CD4-positive, alpha-beta T cell (primary cell): ENCODE data around the gene BCL2L2. TPM values are rescaled to one million over a fixed set of nuclear protein-coding genes. Genes with fewer than 3 reads are reported as not detected.
A peak's percentile ranks its signal among the peaks of the same experiment; 100 is the strongest.

Experiments
- ATAC-seq: fragments of 200-7000 bp; cut with Tn5 transposase; one replicate; pipeline ENCODE4 v1.10.0; 2022; ENCODE audit warnings: mild to moderate bottlenecking; ENCODE audit not compliant: poor library complexity
- CTCF ChIA-PET: fragments of 350-600 bp; sonication (Branson Sonifier 250); formaldehyde crosslinking; loops from one replicate; lab custom pipeline; 2021; ENCODE audit warnings: antibody characterized with exemption, inconsistent platforms; lab: Charles Lee
- POLR2A ChIA-PET: fragments of 350-600 bp; sonication (Branson Sonifier 250); formaldehyde crosslinking; loops from one replicate; lab custom pipeline; 2021; ENCODE audit warnings: antibody characterized with exemption, inconsistent platforms; lab: Charles Lee
- DNase-seq, 14 experiments: peaks; one replicate each; pipeline ENCODE4 v3.0.0-alpha.2; 2013 to 2020; ENCODE audit warnings: mixed read lengths in 2 of 14
- H3K27ac ChIP-seq, 2 donors: one replicate each; pipeline versions ENCODE4 v1.5.1 to v1.7.0; 2013; ENCODE audit warnings: low read length in 2 of 2, low read depth in 1 of 2, mild to moderate bottlenecking in 1 of 2
- H3K27me3 ChIP-seq, 2 experiments: 1 replicate in 1 of 2; 2 replicates in 1 of 2; pipeline versions ENCODE4 v1.6.1 to v1.7.0; 2013; ENCODE audit warnings: low read length in 2 of 2, control low read depth in 1 of 2, mild to moderate bottlenecking in 1 of 2, moderate library complexity in 1 of 2; ENCODE audit not compliant: insufficient read depth in 2 of 2, control insufficient read depth in 1 of 2
- H3K36me3 ChIP-seq: one replicate; pipeline ENCODE4 v1.6.1; 2013; ENCODE audit warnings: low read length, control low read depth; ENCODE audit not compliant: insufficient read depth
- H3K4me1 ChIP-seq: one replicate; pipeline ENCODE4 v1.6.1; 2013; ENCODE audit warnings: low read length, control low read depth; ENCODE audit not compliant: insufficient read depth
- H3K4me3 ChIP-seq: one replicate; pipeline ENCODE4 v1.5.1; 2013; ENCODE audit warnings: mild to moderate bottlenecking, low read length, moderate library complexity
- H3K9me3 ChIP-seq, 2 experiments: 1 replicate in 1 of 2; 2 replicates in 1 of 2; pipeline versions ENCODE4 v1.6.1 to v1.7.0; 2013; ENCODE audit warnings: low read length in 2 of 2, mild to moderate bottlenecking in 2 of 2, control low read depth in 1 of 2, moderate library complexity in 1 of 2; ENCODE audit not compliant: control insufficient read depth in 1 of 2, insufficient read depth in 1 of 2
- H3K27ac Mint-ChIP-seq: one replicate; pipeline ENCODE4 v1.8.0; 2020; ENCODE audit warnings: mixed read lengths
- H3K27me3 Mint-ChIP-seq: one replicate; pipeline ENCODE4 v1.8.0; 2021; ENCODE audit warnings: mixed read lengths
- H3K36me3 Mint-ChIP-seq: one replicate; pipeline ENCODE4 v1.8.0; 2021; ENCODE audit warnings: low read depth, mixed read lengths
- H3K4me1 Mint-ChIP-seq: one replicate; pipeline ENCODE4 v1.8.0; 2021; ENCODE audit warnings: low read depth, mixed read lengths
- H3K4me3 Mint-ChIP-seq: one replicate; pipeline ENCODE4 v1.8.0; 2020; ENCODE audit warnings: mild to moderate bottlenecking, mixed read lengths
- H3K9me3 Mint-ChIP-seq: one replicate; pipeline ENCODE4 v1.8.0; 2020; ENCODE audit warnings: mixed read lengths
- CTCF ChIP-seq: fragments of 200-600 bp; IDR thresholded peaks from one replicate; pipeline ENCODE4 v1.8.0; 2022; ENCODE audit warnings: antibody characterized with exemption, mild to moderate bottlenecking
- intact Hi-C, 2 experiments: fragments of 100-400 bp; cut with DNase I in 1 of 2; cut with micrococcal nuclease in 1 of 2; formaldehyde crosslinking; loops; one replicate each; pipeline versions ENCODE4 v1.15.1 to v1.9.0; 2023 to 2025; cut with DNase I, micrococcal nuclease
- total RNA-seq, 174 experiments: library from RNA in 2 of 174; stranded (reverse) in 2 of 174; gene quantifications; one replicate each; pipeline ENCODE4 v1.2.3 and lab custom pipeline; 2021 to 2026

Gene BCL2L2
- total RNA-seq, 2 experiments from 2014 or later: 2.3 to 3.7 TPM

- intact Hi-C loops: loop anchor here (2.0 to 10.0 kb wide), 8 partner anchors 15 to 1143 kb away; partner anchors contain the start of genes DAD1 (in 1 of the 2), HAUS4 (in 1 of the 2), HOMEZ (in 1 of the 2) and SDR39U1 (in 1 of the 2)
- Histone ChIP-seq H3K4me3 (peak overlapping the region; percentile 75), H3K27ac (peak overlapping the region; percentile 97), H3K36me3 (peaks cover 14% of the 10 kb centered on the region), H3K27me3 (peaks cover 7 to 8% of the 10 kb centered on the region in 2 experiments), H3K9me3 (peaks cover 0 to under 1% of the 10 kb centered on the region in 2 experiments), H3K4me1 (peaks cover 30% of the 10 kb centered on the region)
- Mint-ChIP-seq H3K27me3 (peaks cover 15% of the 10 kb centered on the region), H3K4me3 (peak overlapping the region; percentile 96), H3K9me3 (no peaks in the 10 kb centered on the region), H3K4me1 (peaks cover 39% of the 10 kb centered on the region), H3K27ac (peak overlapping the region; percentile 97), H3K36me3 (peaks cover 26% of the 10 kb centered on the region)
- peak; percentile 65 for TF ChIP-seq CTCF
- ChIA-PET POLR2A (interaction anchor here (0.7 to 10.5 kb wide), 24 partner anchors 9 to 835 kb away, joined by 3 to 455 read pairs (median 6); partner anchors contain the start of genes ACIN1, C14orf119, DAD1 and DCAF11), CTCF (interaction anchor here (0.5 to 4.4 kb wide), 14 partner anchors 10 to 209 kb away, joined by 3 to 66 read pairs (median 5); partner anchors contain the start of genes HOMEZ and PABPN1)
- ATAC-seq: peak; percentile 69
- peak; percentile 91 to 100 (median 96) for DNase-seq
These were observed 5.2 kb upstream of the BCL2L2 start for GRCh38 chr14:23301288-23301968.

GRCh38 chr14:23301969-23302289, 4.7 kb upstream of the BCL2L2 start:
- DNase-seq: peak in 8 of 14 experiments; percentile 37 to 84 (median 54)
- intact Hi-C loops: loop anchor here (1.0 to 10.0 kb wide), 10 partner anchors 15 to 1143 kb away; partner anchors contain the start of genes DAD1 (in 1 of the 2), HAUS4 (in 1 of the 2), HOMEZ (in 1 of the 2) and PABPN1 (in 1 of the 2)
- Mint-ChIP-seq H3K4me3 (peak overlapping the region; percentile 96), H3K36me3 (peaks cover 21% of the 10 kb centered on the region), H3K4me1 (peaks cover 39% of the 10 kb centered on the region), H3K27me3 (peaks cover 16% of the 10 kb centered on the region), H3K27ac (peak overlapping the region; percentile 97), H3K9me3 (no peaks in the 10 kb centered on the region)
- ChIA-PET POLR2A (interaction anchor here (0.8 to 10.5 kb wide), 25 partner anchors 9 to 1791 kb away, joined by 3 to 455 read pairs (median 4); partner anchors contain the start of genes ACIN1, C14orf119, DAD1 and DCAF11), CTCF (interaction anchor here (1.0 to 4.4 kb wide), 11 partner anchors 9 to 1130 kb away, joined by 3 to 66 read pairs (median 5); partner anchors contain the start of genes HOMEZ and PABPN1)
- ATAC-seq: peak; percentile 30
- no peak for TF ChIP-seq CTCF
- H3K27me3 ChIP-seq: peaks cover 8 to 12% of the 10 kb centered on the region in 2 experiments
- peak overlapping the region; percentile 75 for H3K4me3 ChIP-seq
- peaks cover 0 to 6% of the 10 kb centered on the region in 2 experiments for H3K9me3 ChIP-seq
- H3K4me1 ChIP-seq: peaks cover 30% of the 10 kb centered on the region
- peak overlapping the region; percentile 93 to 97 for H3K27ac ChIP-seq
- peaks cover 14% of the 10 kb centered on the region for H3K36me3 ChIP-seq
